H1 (cell line): ENCODE results near the gene TMEM79. TPM values are rescaled to one million over a fixed set of nuclear protein-coding genes. Genes with fewer than 3 reads are reported as not detected.

Experiments used
- CTCF ChIA-PET: fragments of 300-600 bp; sonication (Branson Sonifier 250); formaldehyde crosslinking; loops from one replicate; lab custom pipeline; 2021; ENCODE audit not compliant: partially characterized antibody; lab: Charles Lee
- POLR2A ChIA-PET: fragments of 300-600 bp; sonication (Branson Sonifier 250); formaldehyde crosslinking; loops from one replicate; lab custom pipeline; 2021; ENCODE audit warnings: inconsistent platforms; ENCODE audit not compliant: partially characterized antibody; lab: Charles Lee
- DNase-seq, 2 experiments: peaks; one replicate each; pipeline versions ENCODE4 v3.0.0 to v3.0.0-alpha.2; 2010 to 2022; ENCODE audit warnings: low spot score in 2 of 2, low read depth in 1 of 2, mixed read lengths in 1 of 2
- FAIRE-seq: peaks from 2 replicates; lab custom pipeline; 2011; peaks lifted over from hg19 to GRCh38; lab: Jason Lieb, UNC
- H2AFZ ChIP-seq: 2 replicates; pipeline ENCODE4 v1.8.1; 2012; ENCODE audit warnings: low read length, inconsistent platforms
- H2AK5ac ChIP-seq: 2 replicates; pipeline ENCODE4 v1.6.1; 2013; ENCODE audit warnings: low read depth, low read length
- H2BK120ac ChIP-seq: replicated peaks from 2 replicates; pipeline ENCODE3; 2013; ENCODE audit warnings: low read depth, low read length, inconsistent platforms
- H2BK12ac ChIP-seq: 2 replicates; pipeline ENCODE4 v1.6.1; 2013; ENCODE audit warnings: low read depth, low read length
- H2BK15ac ChIP-seq: 2 replicates; pipeline ENCODE4 v1.6.1; 2013; ENCODE audit warnings: low read length
- H2BK20ac ChIP-seq: 2 replicates; pipeline ENCODE4 v1.6.1; 2013; ENCODE audit warnings: low read length
- H2BK5ac ChIP-seq: 2 replicates; pipeline ENCODE4 v1.6.1; 2013; ENCODE audit warnings: low read depth, low read length
- H3K14ac ChIP-seq: 2 replicates; pipeline ENCODE4 v1.6.1; 2013; ENCODE audit warnings: inconsistent platforms; ENCODE audit not compliant: insufficient read length
- H3K18ac ChIP-seq: 2 replicates; pipeline ENCODE4 v1.6.1; 2013; ENCODE audit warnings: low read length; ENCODE audit errors: extremely low read depth
- H3K23ac ChIP-seq: 2 replicates; pipeline ENCODE4 v1.6.1; 2013; ENCODE audit warnings: inconsistent platforms; ENCODE audit not compliant: insufficient read length
- H3K23me2 ChIP-seq: 2 replicates; pipeline ENCODE4 v1.6.1; 2013; ENCODE audit warnings: low read depth, low read length
- H3K27ac ChIP-seq: 2 replicates; pipeline ENCODE4 v1.6.1; 2011; ENCODE audit warnings: low read depth, low read length, inconsistent platforms
- H3K27me3 ChIP-seq, 4 experiments: replicated peaks in 1 of 4; 1 replicate in 1 of 4; 2 replicates in 3 of 4; pipeline versions ENCODE4 v1.6.1 to v1.8.1; 2011 to 2013; ENCODE audit warnings: low read length in 3 of 4, mild to moderate bottlenecking in 3 of 4, inconsistent platforms in 2 of 4, mixed read lengths in 2 of 4, moderate library complexity in 1 of 4; ENCODE audit not compliant: control insufficient read depth in 3 of 4, insufficient read depth in 3 of 4; ENCODE audit errors: extremely low read depth in 1 of 4
- H3K36me3 ChIP-seq, 4 experiments: 2 replicates each; pipeline versions ENCODE4 v1.6.1 to v1.8.1; 2011 to 2013; ENCODE audit warnings: mild to moderate bottlenecking in 4 of 4, low read length in 3 of 4, moderate library complexity in 2 of 4, control low read depth in 1 of 4, inconsistent platforms in 1 of 4; ENCODE audit not compliant: insufficient read depth in 4 of 4, control insufficient read depth in 2 of 4
- H3K4ac ChIP-seq: replicated peaks from 2 replicates; pipeline ENCODE3; 2013; ENCODE audit warnings: low read length, low read depth, mixed read lengths, inconsistent platforms; ENCODE audit not compliant: insufficient read length
- H3K4me1 ChIP-seq, 4 experiments: replicated peaks in 1 of 4; 1 replicate in 1 of 4; 2 replicates in 3 of 4; pipeline versions ENCODE4 v1.6.1 to v1.8.1; 2011 to 2013; ENCODE audit warnings: low read length in 3 of 4, inconsistent platforms in 2 of 4, mixed read lengths in 1 of 4; ENCODE audit not compliant: insufficient read depth in 4 of 4, control insufficient read depth in 3 of 4
- H3K4me2 ChIP-seq, 2 experiments: 2 replicates each; pipeline versions ENCODE4 v1.6.1 to v1.8.1; 2011 to 2013; ENCODE audit warnings: low read depth in 2 of 2, low read length in 2 of 2, control low read depth in 1 of 2, inconsistent platforms in 1 of 2, mild to moderate bottlenecking in 1 of 2; ENCODE audit not compliant: insufficient read depth in 1 of 2
- H3K4me3 ChIP-seq, 4 experiments: fragments of 200-600, 300-600 bp in 1 of 4; sonication (generic), shearing (Covaris generic), sonication (Bioruptor Twin) in 1 of 4; 2 replicates each; pipeline versions ENCODE4 v1.5.1 to v1.8.1; 2011 to 2016; ENCODE audit warnings: low read length in 4 of 4, low read depth in 3 of 4, control low read depth in 2 of 4, inconsistent platforms in 2 of 4, mild to moderate bottlenecking in 2 of 4, mixed read lengths in 1 of 4, moderate library complexity in 1 of 4; ENCODE audit not compliant: insufficient read depth in 2 of 4; ENCODE audit errors: extremely low read depth in 1 of 4
- H3K56ac ChIP-seq: replicated peaks from 2 replicates; pipeline ENCODE3; 2013; ENCODE audit warnings: low read depth, mild to moderate bottlenecking, mixed read lengths, low read length, inconsistent platforms; ENCODE audit not compliant: insufficient read length
- H3K79me1 ChIP-seq: 2 replicates; pipeline ENCODE4 v1.6.1; 2013; ENCODE audit warnings: low read depth, low read length, control low read depth
- H3K79me2 ChIP-seq, 2 experiments: 2 replicates each; pipeline versions ENCODE4 v1.6.1 to v1.8.1; 2012 to 2013; ENCODE audit warnings: low read length in 2 of 2, mild to moderate bottlenecking in 2 of 2, inconsistent platforms in 1 of 2; ENCODE audit not compliant: insufficient read depth in 2 of 2, control insufficient read depth in 1 of 2
- H3K9ac ChIP-seq, 4 experiments: replicated peaks in 1 of 4; 1 replicate in 1 of 4; 2 replicates in 3 of 4; pipeline versions ENCODE4 v1.6.1 to v1.8.1; 2011 to 2013; ENCODE audit warnings: low read depth in 3 of 4, low read length in 3 of 4, control low read depth in 2 of 4, mild to moderate bottlenecking in 2 of 4, moderate library complexity in 2 of 4, inconsistent platforms in 1 of 4; ENCODE audit errors: extremely low read depth in 1 of 4
- H3K9me3 ChIP-seq, 2 experiments: 2 replicates each; pipeline versions ENCODE4 v1.6.1 to v1.8.1; 2012 to 2013; ENCODE audit warnings: mild to moderate bottlenecking in 2 of 2, moderate library complexity in 2 of 2, control low read depth in 1 of 2, inconsistent platforms in 1 of 2, low read depth in 1 of 2, low read length in 1 of 2, mixed read lengths in 1 of 2; ENCODE audit not compliant: insufficient read depth in 2 of 2
- H4K20me1 ChIP-seq, 2 experiments: replicated peaks in 1 of 2; 2 replicates each; pipeline versions ENCODE3 to v1.8.1; 2011 to 2013; ENCODE audit warnings: inconsistent platforms in 2 of 2, low read length in 2 of 2, mild to moderate bottlenecking in 1 of 2; ENCODE audit not compliant: insufficient read depth in 2 of 2, control insufficient read depth in 1 of 2
- H4K5ac ChIP-seq: 2 replicates; pipeline ENCODE4 v1.6.1; 2013; ENCODE audit warnings: low read length, low read depth, mixed read lengths, inconsistent platforms; ENCODE audit not compliant: insufficient read length
- H4K8ac ChIP-seq: 2 replicates; pipeline ENCODE4 v1.8.0; 2013; ENCODE audit warnings: mild to moderate bottlenecking, moderate library complexity, low read length, inconsistent platforms; ENCODE audit not compliant: insufficient read depth; ENCODE audit errors: extremely low read depth
- H4K91ac ChIP-seq: replicated peaks from 2 replicates; pipeline ENCODE3; 2013; ENCODE audit warnings: low read length, mixed read lengths, inconsistent platforms; ENCODE audit not compliant: insufficient read length
- ATF3 ChIP-seq: IDR thresholded peaks from 2 replicates; pipeline ENCODE4 v1.6.1; 2011; ENCODE audit warnings: low read depth, mild to moderate bottlenecking, low read length; ENCODE audit not compliant: insufficient read depth
- CTCF ChIP-seq, 3 experiments: IDR thresholded peaks; 1 replicate in 2 of 3; 2 replicates in 1 of 3; pipeline versions ENCODE4 v1.5.1 to v1.6.1; 2011; ENCODE audit warnings: low read length in 3 of 3, mild to moderate bottlenecking in 3 of 3, inconsistent platforms in 2 of 3, low read depth in 1 of 3, moderate library complexity in 1 of 3; ENCODE audit not compliant: insufficient read depth in 1 of 3; ENCODE audit errors: control extremely low read depth in 1 of 3
- EP300 ChIP-seq, 2 experiments: IDR thresholded peaks; 1 replicate in 1 of 2; 2 replicates in 1 of 2; pipeline ENCODE4 v1.6.1; 2011 to 2012; ENCODE audit warnings: low read depth in 2 of 2, low read length in 2 of 2, mild to moderate bottlenecking in 2 of 2, borderline replicate concordance in 1 of 2, inconsistent platforms in 1 of 2, moderate library complexity in 1 of 2
- GABPA ChIP-seq: IDR thresholded peaks from 2 replicates; pipeline ENCODE4 v1.6.1; 2011; ENCODE audit warnings: mild to moderate bottlenecking, low read length, moderate library complexity, borderline replicate concordance; ENCODE audit not compliant: insufficient read depth
- RNF2 ChIP-seq: fragments of 200-900, 300-1000 bp; sonication (generic); IDR thresholded peaks from 2 replicates; pipeline ENCODE4 v1.7.1; 2016; ENCODE audit warnings: borderline replicate concordance, low read depth, mild to moderate bottlenecking, antibody characterized with exemption, low read length; ENCODE audit not compliant: poor library complexity, severe bottlenecking; ENCODE audit errors: missing control alignments
- SP4 ChIP-seq: IDR thresholded peaks from 2 replicates; pipeline ENCODE4 v1.6.1; 2012; ENCODE audit warnings: low read length, inconsistent platforms
- TAF7 ChIP-seq: optimal IDR thresholded peaks from 2 replicates; pipeline ENCODE3; 2011; ENCODE audit warnings: low read depth, mild to moderate bottlenecking, inconsistent platforms, low read length, moderate library complexity, borderline replicate concordance
- WGBS, 2 experiments: shearing (Covaris generic) in 1 of 2; methylation state at CpG; one replicate each; pipeline versions ENCODE4 v1.1.6 to v1.1.7; 2013 to 2015; ENCODE audit warnings: low lambda C conversion rate in 2 of 2, mixed read lengths in 2 of 2, inconsistent platforms in 1 of 2, low coverage in 1 of 2, missing lambda C conversion rate in 1 of 2; ENCODE audit not compliant: insufficient replicate concordance in 2 of 2, insufficient coverage in 1 of 2, insufficient read length in 1 of 2; ENCODE audit errors: extremely low coverage in 1 of 2, missing lambda C conversion rate in 1 of 2; 5-methylcytosine and 5-hydroxymethylcytosine counted together
- polyA plus RNA-seq, 7 experiments: library from polyadenylated mRNA; depleted of rRNA in 3 of 7; stranded (reverse) in 5 of 7; unstranded in 2 of 7; fragments of >200 nt in 5 of 7; fragments of 200-250 nt in 2 of 7; gene quantifications; 1 replicate in 5 of 7; 2 replicates in 1 of 7; 4 replicates in 1 of 7; pipeline versions ENCODE4 v1.2.1 to v1.2.3, GENCODE V29; 2011 to 2013; ENCODE audit warnings: missing spikeins in 2 of 7, mixed read lengths in 2 of 7
- total RNA-seq: library from RNA; stranded (reverse); fragmentation: NEBNext Ultra II Directional; extraction: Animal tissue kit (Norgen Biotek cat#: 25700); gene quantifications from 2 replicates; pipeline ENCODE4 v1.2.1, GENCODE V29; 2021

TMEM79 gene
- total and polyA plus RNA-seq, 2 of the 8 experiments (the other 6 are each of a cell fraction or from before 2014, with no cell fraction given), result 2.1 to 2.3 TPM

GRCh38 chr1:156262461-156263287 is 21.5 kb upstream of the TMEM79 start:
- POLR2A ChIA-PET, result interaction anchor here (0.8 to 5.3 kb wide), 6 partner anchors 10 to 64 kb away, joined by 3 to 30 read pairs (median 6); partner anchors contain the start of genes PAQR6 and SMG5
- Histone ChIP-seq H3K4me3 (no peak overlapping the region), H2AFZ (no peak overlapping the region), H3K23ac (no peak overlapping the region), H3K18ac (no peak overlapping the region), H3K27me3 (no peaks in the 10 kb centered on the region), H2BK20ac (no peak overlapping the region), H3K79me1 (no peaks in the 10 kb centered on the region), H3K9me3 (peaks cover 0 to 2% of the 10 kb centered on the region in 2 experiments; a peak in 1 of 4 replicates), H2BK120ac (no peak overlapping the region), H3K4ac (no peak overlapping the region), H3K9ac (no peak overlapping the region), H2AK5ac (no peak overlapping the region), H3K56ac (no peak overlapping the region), H4K5ac (no peak overlapping the region), H3K36me3 (peaks cover 60 to 91% (median 86%) of the 10 kb centered on the region in 4 experiments), H2BK15ac (no peak overlapping the region), H3K23me2 (no peaks in the 10 kb centered on the region), H3K4me2 (no peak overlapping the region), H3K27ac (no peak overlapping the region), H4K20me1 (peaks cover 0 to 6% of the 10 kb centered on the region in 2 experiments), H3K4me1 (no peaks in the 10 kb centered on the region), H3K14ac (no peak overlapping the region), H2BK5ac (no peak overlapping the region), H3K79me2 (no peaks in the 10 kb centered on the region), H4K8ac (no peak overlapping the region), H4K91ac (no peak overlapping the region), H2BK12ac (no peak overlapping the region)
- CTCF ChIA-PET, result interaction anchor here (0.9 to 47.2 kb wide), 5 partner anchors 10 to 122 kb away, joined by 3 to 1265 read pairs (median 7); partner anchors contain the start of gene SEMA4A
- WGBS, 2 experiments, result 91% methylated on average over 8 of the region's 9 CpGs; no CpG with 5 or more reads in 1 of the 2 experiments
- no peak for DNase-seq
- no peak for FAIRE-seq
- TF ChIP-seq GABPA (no peak), EP300 (IDR thresholded peaks at IDR 0.05; ENCODE audit: borderline replicate concordance in 1 of 2, low read depth in 2 of 2, low read length in 2 of 2) (no peak), CTCF (IDR thresholded peaks at IDR 0.05; ENCODE audit: control extremely low read depth in 1 of 3, insufficient read depth in 1 of 3, low read depth in 1 of 3, low read length in 3 of 3) (no peak), ATF3 (no peak), SP4 (no peak), RNF2 (no peak), TAF7 (no peak)
